Astrocyte (in vitro differentiated cells and primary cell): ENCODE measurements around the gene AANAT.

Experiments used
- CTCF ChIP-seq: IDR thresholded peaks from 2 replicates; pipeline ENCODE4 v1.5.1; 2011; ENCODE audit warnings: low read depth, mild to moderate bottlenecking, inconsistent platforms, low read length, moderate library complexity; ENCODE audit not compliant: insufficient read depth
- EZH2 ChIP-seq: IDR thresholded peaks from 2 replicates; pipeline ENCODE4 v1.6.1; 2012; ENCODE audit warnings: mild to moderate bottlenecking, low read length, inconsistent platforms; ENCODE audit not compliant: insufficient read depth

- TF ChIP-seq CTCF: no peak
- TF ChIP-seq EZH2: no peak
Measured at GRCh38 chr17:76459674-76460073, 7.7 kb upstream of the AANAT start.
